Progenitor cell of endocrine pancreas (in vitro differentiated cells): ENCODE data around the gene CNN3. TPM values are rescaled to one million over a fixed set of nuclear protein-coding genes. Genes with fewer than 3 reads are reported as not detected.

Source experiments
- DNase-seq: peaks from one replicate; pipeline ENCODE4 v3.0.0; 2021; ENCODE audit warnings: low spot score; ENCODE audit not compliant: unreplicated experiment
- H3K27ac Mint-ChIP-seq: 2 replicates; pipeline ENCODE4 v1.8.0; 2021; ENCODE audit warnings: mild to moderate bottlenecking, moderate library complexity, mixed read lengths
- H3K27me3 Mint-ChIP-seq: 2 replicates; pipeline ENCODE4 v1.8.0; 2021; ENCODE audit warnings: mixed read lengths
- H3K36me3 Mint-ChIP-seq: 2 replicates; pipeline ENCODE4 v1.8.0; 2022; ENCODE audit warnings: mixed read lengths; ENCODE audit not compliant: insufficient read depth
- H3K4me1 Mint-ChIP-seq: 2 replicates; pipeline ENCODE4 v1.8.0; 2021; ENCODE audit warnings: low read depth, mixed read lengths
- H3K4me3 Mint-ChIP-seq: 2 replicates; pipeline ENCODE4 v1.8.0; 2021; ENCODE audit warnings: low read depth, mild to moderate bottlenecking, moderate library complexity, mixed read lengths
- H3K9me3 Mint-ChIP-seq: 2 replicates; pipeline ENCODE4 v1.8.0; 2021; ENCODE audit warnings: low read depth, mixed read lengths
- CTCF ChIP-seq: fragments of 200-600 bp; sonication (generic); IDR thresholded peaks from one replicate; pipeline ENCODE4 v1.5.0; 2021; ENCODE audit warnings: antibody characterized with exemption, mild to moderate bottlenecking; ENCODE audit not compliant: unreplicated experiment
- total RNA-seq: library from RNA; stranded (reverse); gene quantifications from 2 replicates; pipeline ENCODE4 v1.2.1, GENCODE V29; 2021

CNN3 gene
- total RNA-seq, 1 donor from 2014 or later: 342 TPM

GRCh38 chr1:94878329-94878728 lies 48.6 kb downstream of the CNN3 start:
- no peaks in the 10 kb centered on the region for H3K27me3 Mint-ChIP-seq
- peaks cover 8% of the 10 kb centered on the region for H3K4me1 Mint-ChIP-seq
- peaks cover 58% of the 10 kb centered on the region for H3K36me3 Mint-ChIP-seq
- H3K27ac Mint-ChIP-seq: peak overlapping the region; percentile 45
- no peak for TF ChIP-seq CTCF
- DNase-seq: no peak
- H3K4me3 Mint-ChIP-seq: no peak overlapping the region
- H3K9me3 Mint-ChIP-seq: no peaks in the 10 kb centered on the region

GRCh38 chr1:94876362-94876761 lies 50.5 kb downstream of the CNN3 start:
- H3K4me3 Mint-ChIP-seq: no peak overlapping the region
- DNase-seq: no peak
- no peaks in the 10 kb centered on the region for H3K9me3 Mint-ChIP-seq
- no peaks in the 10 kb centered on the region for H3K4me1 Mint-ChIP-seq
- no peaks in the 10 kb centered on the region for H3K27me3 Mint-ChIP-seq
- TF ChIP-seq CTCF: no peak
- peaks cover 58% of the 10 kb centered on the region for H3K36me3 Mint-ChIP-seq
- no peak overlapping the region for H3K27ac Mint-ChIP-seq

GRCh38 chr1:94875794-94876193 lies 51.1 kb downstream of the CNN3 start:
- Mint-ChIP-seq H3K27ac (no peak overlapping the region), H3K9me3 (no peaks in the 10 kb centered on the region), H3K36me3 (peaks cover 55% of the 10 kb centered on the region), H3K4me1 (no peaks in the 10 kb centered on the region), H3K4me3 (no peak overlapping the region), H3K27me3 (no peaks in the 10 kb centered on the region)
- DNase-seq: no peak
- no peak for TF ChIP-seq CTCF

GRCh38 chr1:94874423-94874822 lies 52.5 kb downstream of the CNN3 start:
- no peak overlapping the region for H3K4me3 Mint-ChIP-seq
- H3K9me3 Mint-ChIP-seq: no peaks in the 10 kb centered on the region
- no peak for TF ChIP-seq CTCF
- no peak overlapping the region for H3K27ac Mint-ChIP-seq
- H3K27me3 Mint-ChIP-seq: no peaks in the 10 kb centered on the region
- H3K4me1 Mint-ChIP-seq: no peaks in the 10 kb centered on the region
- DNase-seq: no peak
- peaks cover 58% of the 10 kb centered on the region for H3K36me3 Mint-ChIP-seq

- TF ChIP-seq CTCF: no peak
- Mint-ChIP-seq H3K36me3 (peaks cover 59% of the 10 kb centered on the region), H3K27me3 (no peaks in the 10 kb centered on the region), H3K9me3 (no peaks in the 10 kb centered on the region), H3K27ac (no peak overlapping the region), H3K4me3 (no peak overlapping the region), H3K4me1 (no peaks in the 10 kb centered on the region)
- no peak for DNase-seq
These were observed 53.2 kb downstream of the CNN3 start for GRCh38 chr1:94873520-94874351.
